Glutamatergic neuron (in vitro differentiated cells): ENCODE results near the gene ABHD2. TPM values are rescaled to one million over a fixed set of nuclear protein-coding genes. Genes with fewer than 3 reads are reported as not detected.

Experiments used
- DNase-seq: peaks from one replicate; pipeline ENCODE4 v3.0.0; 2022
- H3K27ac Mint-ChIP-seq: one replicate; pipeline ENCODE4 v1.8.0; 2020; ENCODE audit warnings: mild to moderate bottlenecking, mixed read lengths, inconsistent platforms; ENCODE audit not compliant: unreplicated experiment
- H3K27me3 Mint-ChIP-seq: one replicate; pipeline ENCODE4 v1.8.0; 2020; ENCODE audit warnings: mild to moderate bottlenecking, moderate library complexity, mixed read lengths, inconsistent platforms; ENCODE audit not compliant: unreplicated experiment
- H3K36me3 Mint-ChIP-seq: one replicate; pipeline ENCODE4 v1.8.0; 2020; ENCODE audit warnings: mild to moderate bottlenecking, mixed read lengths, inconsistent platforms; ENCODE audit not compliant: unreplicated experiment
- H3K4me1 Mint-ChIP-seq: one replicate; pipeline ENCODE4 v1.8.0; 2020; ENCODE audit warnings: mild to moderate bottlenecking, low read depth, mixed read lengths, inconsistent platforms; ENCODE audit not compliant: unreplicated experiment
- H3K4me3 Mint-ChIP-seq: one replicate; pipeline ENCODE4 v1.8.0; 2020; ENCODE audit warnings: mild to moderate bottlenecking, mixed read lengths, inconsistent platforms; ENCODE audit not compliant: unreplicated experiment
- H3K9me3 Mint-ChIP-seq: one replicate; pipeline ENCODE4 v1.8.0; 2020; ENCODE audit warnings: mild to moderate bottlenecking, moderate library complexity, mixed read lengths, inconsistent platforms; ENCODE audit not compliant: unreplicated experiment
- total RNA-seq: library from RNA; stranded (reverse); fragmentation: NEBNext Ultra II Directional; extraction: Animal tissue kit (Norgen Biotek cat#: 25700); gene quantifications from one replicate; pipeline ENCODE4 v1.2.1, GENCODE V29; 2021; ENCODE audit not compliant: unreplicated experiment
- TF ChIP-seq, protein P1 (sequence below): fragments of 200-600 bp; sonication (generic); IDR thresholded peaks from one replicate; pipeline ENCODE4 v1.5.0; 2021; ENCODE audit not compliant: partially characterized antibody, unreplicated experiment

The ABHD2 gene
- total RNA-seq, 1 donor from 2014 or later = 101 TPM

GRCh38 chr15:89128320-89129122, 40.3 kb downstream of the ABHD2 start:
- DNase-seq = no peak
- Mint-ChIP-seq H3K27me3 (no peaks in the 10 kb centered on the region), H3K27ac (no peak overlapping the region), H3K9me3 (no peaks in the 10 kb centered on the region), H3K4me3 (no peak overlapping the region), H3K4me1 (no peaks in the 10 kb centered on the region), H3K36me3 (peaks cover 6% of the 10 kb centered on the region)
- TF ChIP-seq, protein P1, sequence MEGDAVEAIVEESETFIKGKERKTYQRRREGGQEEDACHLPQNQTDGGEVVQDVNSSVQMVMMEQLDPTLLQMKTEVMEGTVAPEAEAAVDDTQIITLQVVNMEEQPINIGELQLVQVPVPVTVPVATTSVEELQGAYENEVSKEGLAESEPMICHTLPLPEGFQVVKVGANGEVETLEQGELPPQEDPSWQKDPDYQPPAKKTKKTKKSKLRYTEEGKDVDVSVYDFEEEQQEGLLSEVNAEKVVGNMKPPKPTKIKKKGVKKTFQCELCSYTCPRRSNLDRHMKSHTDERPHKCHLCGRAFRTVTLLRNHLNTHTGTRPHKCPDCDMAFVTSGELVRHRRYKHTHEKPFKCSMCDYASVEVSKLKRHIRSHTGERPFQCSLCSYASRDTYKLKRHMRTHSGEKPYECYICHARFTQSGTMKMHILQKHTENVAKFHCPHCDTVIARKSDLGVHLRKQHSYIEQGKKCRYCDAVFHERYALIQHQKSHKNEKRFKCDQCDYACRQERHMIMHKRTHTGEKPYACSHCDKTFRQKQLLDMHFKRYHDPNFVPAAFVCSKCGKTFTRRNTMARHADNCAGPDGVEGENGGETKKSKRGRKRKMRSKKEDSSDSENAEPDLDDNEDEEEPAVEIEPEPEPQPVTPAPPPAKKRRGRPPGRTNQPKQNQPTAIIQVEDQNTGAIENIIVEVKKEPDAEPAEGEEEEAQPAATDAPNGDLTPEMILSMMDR = no peak

DNA sequence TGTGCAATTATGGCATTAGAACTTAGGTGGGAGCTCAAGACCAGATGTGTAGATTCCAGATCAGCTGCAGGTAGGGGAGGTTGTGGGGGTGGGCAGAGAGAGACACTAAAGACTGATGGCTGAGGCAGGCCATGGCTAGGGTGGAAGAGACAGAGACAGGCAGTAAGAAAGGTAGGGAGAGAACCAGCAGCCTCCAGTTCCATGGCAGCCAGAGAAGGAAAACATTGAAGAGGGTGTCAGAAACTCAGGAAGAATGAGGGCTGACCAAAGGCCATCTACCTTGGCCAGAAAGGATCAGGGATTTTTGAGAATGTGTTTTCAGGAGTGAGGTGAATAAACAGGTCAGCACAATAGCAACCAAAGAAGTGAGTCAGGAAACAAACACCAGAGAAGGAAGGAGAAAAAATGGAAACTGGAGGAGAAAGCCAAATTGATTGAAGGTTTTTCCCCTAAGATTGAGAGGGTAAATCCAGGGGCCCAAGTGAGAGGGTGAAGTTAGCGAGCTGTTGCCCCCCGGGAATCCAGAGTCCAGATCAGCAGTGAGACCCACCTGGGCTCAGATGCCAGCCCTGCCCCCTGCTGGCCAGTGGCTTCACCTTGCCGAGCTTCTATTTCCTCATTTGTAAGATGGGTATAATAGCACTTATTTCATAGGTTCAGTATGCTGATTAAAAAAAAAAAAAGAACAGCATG, 41.0 kb downstream of the ABHD2 start:
- Mint-ChIP-seq H3K27ac (no peak overlapping the region), H3K9me3 (no peaks in the 10 kb centered on the region), H3K4me3 (no peak overlapping the region), H3K36me3 (peaks cover 6% of the 10 kb centered on the region), H3K27me3 (no peaks in the 10 kb centered on the region), H3K4me1 (no peaks in the 10 kb centered on the region)
- peak; percentile 64 for DNase-seq
- TF ChIP-seq, protein P1 = peak; percentile 83

- Mint-ChIP-seq H3K36me3 (peaks cover 6% of the 10 kb centered on the region), H3K4me3 (no peak overlapping the region), H3K27me3 (no peaks in the 10 kb centered on the region), H3K4me1 (no peaks in the 10 kb centered on the region), H3K27ac (no peak overlapping the region), H3K9me3 (no peaks in the 10 kb centered on the region)
- no peak for DNase-seq
- TF ChIP-seq, protein P1 = no peak
Measured at GRCh38 chr15:89129816-89130134, 41.5 kb downstream of the ABHD2 start.

DNA sequence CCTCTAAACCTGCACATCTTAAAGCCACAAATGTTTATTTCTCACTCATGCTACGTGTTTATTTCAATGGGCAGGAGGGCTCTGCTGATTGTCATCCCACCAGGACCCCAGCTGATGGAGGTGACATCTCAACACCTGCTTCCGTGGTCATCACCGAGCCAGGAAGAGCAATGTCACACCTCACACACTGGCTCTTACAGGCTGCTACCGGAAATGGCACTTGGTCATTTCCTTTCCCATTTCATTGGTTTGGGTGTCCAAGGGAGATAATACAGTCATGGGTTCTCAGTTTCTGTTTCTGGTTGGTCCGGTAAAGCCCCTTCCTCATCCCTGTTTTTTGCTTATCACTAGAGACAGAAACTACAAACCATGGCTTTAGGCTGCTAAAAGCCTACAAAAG, 41.9 kb downstream of the ABHD2 start:
- DNase-seq = no peak
- Mint-ChIP-seq H3K9me3 (no peaks in the 10 kb centered on the region), H3K27ac (no peak overlapping the region), H3K36me3 (peaks cover 6% of the 10 kb centered on the region), H3K4me1 (no peaks in the 10 kb centered on the region), H3K27me3 (no peaks in the 10 kb centered on the region), H3K4me3 (no peak overlapping the region)
- TF ChIP-seq, protein P1 = no peak

DNA sequence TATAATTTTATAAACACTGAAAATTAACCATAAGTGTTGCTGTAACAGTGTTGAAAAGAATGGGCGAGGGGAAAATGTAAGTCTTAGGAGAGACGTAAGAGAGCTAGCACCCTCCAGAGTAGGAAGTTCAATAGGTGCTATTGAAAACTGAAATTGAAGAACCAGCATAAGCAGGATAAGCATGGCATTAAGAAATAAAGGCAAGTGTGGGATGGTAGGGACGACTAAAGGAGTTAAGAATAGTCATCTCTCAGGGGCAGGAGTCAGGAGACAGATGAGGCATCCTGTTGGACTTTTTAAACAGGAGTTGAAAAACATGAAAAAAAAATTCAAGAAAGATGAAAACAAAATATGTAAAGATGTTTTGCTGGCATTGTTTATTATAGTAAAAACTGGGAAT, 43.5 kb downstream of the ABHD2 start:
- no peak for DNase-seq
- Mint-ChIP-seq H3K4me1 (no peaks in the 10 kb centered on the region), H3K9me3 (peaks cover 2% of the 10 kb centered on the region), H3K4me3 (no peak overlapping the region), H3K27ac (no peak overlapping the region), H3K36me3 (peaks cover 6% of the 10 kb centered on the region), H3K27me3 (no peaks in the 10 kb centered on the region)
- TF ChIP-seq, protein P1 = no peak
